HUES48 (cell line): Measurements from ENCODE around the gene CMTM3.

Experiments
- H3K27ac ChIP-seq: one replicate; pipeline ENCODE4 v1.7.0; 2013; ENCODE audit warnings: low read depth, low read length, inconsistent platforms
- H3K27me3 ChIP-seq: 2 replicates; pipeline ENCODE4 v1.6.1; 2013; ENCODE audit warnings: mild to moderate bottlenecking, low read length; ENCODE audit not compliant: control insufficient read depth, insufficient read depth
- H3K36me3 ChIP-seq: 2 replicates; pipeline ENCODE4 v1.6.1; 2013; ENCODE audit warnings: low read length; ENCODE audit not compliant: control insufficient read depth, insufficient read depth
- H3K4me1 ChIP-seq: 2 replicates; pipeline ENCODE4 v1.6.1; 2013; ENCODE audit warnings: mild to moderate bottlenecking, low read length; ENCODE audit not compliant: control insufficient read depth, insufficient read depth
- H3K4me3 ChIP-seq: 2 replicates; pipeline ENCODE4 v1.5.1; 2013; ENCODE audit warnings: mild to moderate bottlenecking, low read depth, low read length
- H3K9ac ChIP-seq: 2 replicates; pipeline ENCODE4 v1.6.1; 2013; ENCODE audit warnings: mild to moderate bottlenecking, low read depth, low read length, moderate library complexity
- H3K9me3 ChIP-seq: 2 replicates; pipeline ENCODE4 v1.6.1; 2013; ENCODE audit warnings: low read length; ENCODE audit not compliant: control insufficient read depth, insufficient read depth

Gene CMTM3

GRCh38 chr16:66639091-66639885 lies 34.8 kb downstream of the CMTM3 start:
- Histone ChIP-seq H3K4me3 (no peak overlapping the region), H3K36me3 (peaks cover 22% of the 10 kb centered on the region), H3K9me3 (no peaks in the 10 kb centered on the region), H3K27ac (peak overlapping the region; percentile 67), H3K4me1 (peaks cover 13% of the 10 kb centered on the region), H3K27me3 (no peaks in the 10 kb centered on the region), H3K9ac (no peak overlapping the region)

- no peak overlapping the region for H3K4me3 ChIP-seq
- H3K27me3 ChIP-seq: no peaks in the 10 kb centered on the region
- H3K27ac ChIP-seq: no peak overlapping the region
- no peaks in the 10 kb centered on the region for H3K9me3 ChIP-seq
- H3K9ac ChIP-seq: no peak overlapping the region
- H3K36me3 ChIP-seq: peaks cover 10% of the 10 kb centered on the region
- peaks cover 17% of the 10 kb centered on the region for H3K4me1 ChIP-seq
These were observed 36.3 kb downstream of the CMTM3 start for GRCh38 chr16:66640724-66641314.

DNA sequence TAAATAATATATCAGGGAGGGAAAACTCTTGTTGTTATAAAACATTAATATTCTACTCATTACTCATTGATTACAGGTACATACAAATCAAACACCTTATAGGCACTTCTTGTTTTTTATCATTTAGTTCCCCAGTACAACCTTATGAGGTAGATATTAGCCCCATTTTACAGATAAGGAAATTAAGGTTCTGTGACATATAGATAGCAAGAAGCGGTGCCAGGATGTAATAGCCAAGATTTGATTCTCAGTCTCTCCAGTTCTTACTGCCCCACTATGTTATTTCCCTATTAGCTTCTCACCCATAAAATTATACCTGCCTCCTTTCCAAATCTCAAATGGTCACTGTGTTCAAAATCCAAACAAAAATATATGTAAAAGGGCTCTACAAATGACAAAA lies 36.9 kb downstream of the CMTM3 start:
- Histone ChIP-seq H3K9me3 (no peaks in the 10 kb centered on the region), H3K36me3 (peaks cover 4% of the 10 kb centered on the region), H3K9ac (no peak overlapping the region), H3K27me3 (no peaks in the 10 kb centered on the region), H3K27ac (no peak overlapping the region), H3K4me3 (no peak overlapping the region), H3K4me1 (peaks cover 16% of the 10 kb centered on the region)

GRCh38 chr16:66647866-66648265 lies 43.4 kb downstream of the CMTM3 start:
- H3K4me1 ChIP-seq: peaks cover 20% of the 10 kb centered on the region
- H3K36me3 ChIP-seq: no peaks in the 10 kb centered on the region
- no peaks in the 10 kb centered on the region for H3K9me3 ChIP-seq
- no peak overlapping the region for H3K27ac ChIP-seq
- H3K27me3 ChIP-seq: no peaks in the 10 kb centered on the region
- H3K9ac ChIP-seq: no peak overlapping the region
- no peak overlapping the region for H3K4me3 ChIP-seq

- H3K9me3 ChIP-seq: no peaks in the 10 kb centered on the region
- H3K4me3 ChIP-seq: no peak overlapping the region
- H3K9ac ChIP-seq: no peak overlapping the region
- no peaks in the 10 kb centered on the region for H3K27me3 ChIP-seq
- no peak overlapping the region for H3K27ac ChIP-seq
- H3K36me3 ChIP-seq: no peaks in the 10 kb centered on the region
- peaks cover 23% of the 10 kb centered on the region for H3K4me1 ChIP-seq
These were observed 44.7 kb downstream of the CMTM3 start for GRCh38 chr16:66649167-66649566.

- Histone ChIP-seq H3K4me3 (no peak overlapping the region), H3K9me3 (no peaks in the 10 kb centered on the region)
These were observed 45.2 kb downstream of the CMTM3 start for GRCh38 chr16:66649636-66650205.

DNA sequence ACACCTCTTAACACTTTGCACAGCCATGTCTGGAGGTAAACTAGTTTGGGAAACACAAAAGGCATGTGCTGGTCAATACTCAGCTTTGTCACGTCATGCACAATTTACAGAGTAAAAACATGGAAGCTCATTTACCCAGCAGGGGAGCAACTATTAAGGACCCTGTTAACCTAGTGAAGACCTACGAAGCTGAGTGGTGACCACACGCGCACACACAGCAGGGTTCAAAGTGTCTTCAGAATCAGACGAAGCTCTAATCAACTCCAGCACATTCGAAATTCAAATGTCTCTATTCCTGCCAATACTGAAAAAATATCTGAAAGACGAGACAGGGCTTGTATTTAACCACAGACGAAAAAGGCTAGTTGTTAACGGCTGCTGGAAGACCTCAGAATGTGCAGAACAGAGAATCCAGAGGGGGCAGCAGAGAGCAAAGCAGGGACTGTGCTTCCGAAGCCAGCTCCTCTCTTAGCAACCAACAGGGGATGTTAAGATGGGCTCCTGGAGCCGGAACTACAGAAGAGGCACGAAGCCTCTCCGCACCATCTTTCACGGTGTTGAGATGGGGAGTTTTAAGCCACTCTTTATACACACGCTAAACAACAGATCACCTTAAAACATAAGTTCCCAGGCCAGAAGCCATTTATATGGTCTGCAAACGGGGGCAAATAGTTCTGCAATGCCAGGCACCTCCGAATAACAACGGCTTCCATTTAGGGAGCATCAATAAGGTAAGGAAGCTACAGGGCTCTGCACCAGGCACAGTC lies 46.4 kb downstream of the CMTM3 start:
- Histone ChIP-seq H3K4me1 (peaks cover 19% of the 10 kb centered on the region), H3K4me3 (peak overlapping the region; percentile 50), H3K27me3 (no peaks in the 10 kb centered on the region), H3K9ac (no peak overlapping the region), H3K27ac (no peak overlapping the region), H3K36me3 (no peaks in the 10 kb centered on the region), H3K9me3 (no peaks in the 10 kb centered on the region)

More at GRCh38 chr16:66649636-66650205, 45.2 kb downstream of the CMTM3 start:
- H3K27me3 ChIP-seq: no peaks in the 10 kb centered on the region
- no peak overlapping the region for H3K27ac ChIP-seq
- peaks cover 20% of the 10 kb centered on the region for H3K4me1 ChIP-seq
- no peaks in the 10 kb centered on the region for H3K36me3 ChIP-seq
- H3K9ac ChIP-seq: no peak overlapping the region

DNA sequence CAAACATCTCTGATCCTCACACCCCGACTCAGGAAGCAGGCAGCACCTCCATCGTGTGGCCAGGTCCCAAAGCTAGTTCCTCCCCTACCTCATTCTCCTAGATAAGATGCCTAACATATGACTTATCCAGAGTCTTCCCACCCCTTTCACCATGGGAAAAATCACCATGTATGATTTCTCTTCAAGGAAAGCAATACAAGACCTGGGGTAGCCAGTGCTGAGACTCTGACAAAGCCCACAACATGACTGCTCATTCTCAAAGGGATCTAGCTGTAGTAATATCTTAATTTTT lies 46.9 kb downstream of the CMTM3 start:
- no peaks in the 10 kb centered on the region for H3K36me3 ChIP-seq
- peaks cover 19% of the 10 kb centered on the region for H3K4me1 ChIP-seq
- no peak overlapping the region for H3K27ac ChIP-seq
- no peaks in the 10 kb centered on the region for H3K9me3 ChIP-seq
- no peaks in the 10 kb centered on the region for H3K27me3 ChIP-seq
- peak overlapping the region; percentile 50; the same call in 1 of the 2 replicates for H3K4me3 ChIP-seq
- H3K9ac ChIP-seq: no peak overlapping the region

GRCh38 chr16:66651965-66652364 lies 47.5 kb downstream of the CMTM3 start:
- H3K27ac ChIP-seq: no peak overlapping the region
- no peak overlapping the region for H3K4me3 ChIP-seq
- no peaks in the 10 kb centered on the region for H3K36me3 ChIP-seq
- peaks cover 19% of the 10 kb centered on the region for H3K4me1 ChIP-seq
- H3K27me3 ChIP-seq: no peaks in the 10 kb centered on the region
- H3K9ac ChIP-seq: no peak overlapping the region
- no peaks in the 10 kb centered on the region for H3K9me3 ChIP-seq

GRCh38 chr16:66652661-66653360 lies 48.3 kb downstream of the CMTM3 start:
- H3K4me3 ChIP-seq: no peak overlapping the region
- peaks cover 19% of the 10 kb centered on the region for H3K4me1 ChIP-seq
- no peaks in the 10 kb centered on the region for H3K36me3 ChIP-seq
- no peaks in the 10 kb centered on the region for H3K9me3 ChIP-seq
- H3K27me3 ChIP-seq: no peaks in the 10 kb centered on the region
- H3K27ac ChIP-seq: no peak overlapping the region
- H3K9ac ChIP-seq: no peak overlapping the region
